ENCODE results near the gene STARD4.

Gene STARD4

GRCh38 chr5:111463311-111463710 lies 49.0 kb downstream of the STARD4 start:
- Histone ChIP-seq H3K27ac (ENCODE audit: low read depth, low read length) (no peak overlapping the region), H3K9me3 (ENCODE audit: low read length) (no peaks in the 10 kb centered on the region), H3K36me3 (ENCODE audit: insufficient read depth, low read length) (no peaks in the 10 kb centered on the region), H3K27me3 (ENCODE audit: control insufficient read depth in 1 of 2, insufficient read depth in 2 of 2, low read length in 2 of 2) (no peaks in the 10 kb centered on the region), H3K4me1 (ENCODE audit: insufficient read depth, low read length) (no peaks in the 10 kb centered on the region), H3K4me3 (ENCODE audit: low read depth in 1 of 2, low read length in 2 of 2) (no peak overlapping the region), H3K9ac (ENCODE audit: low read length) (no peak overlapping the region)

- Histone ChIP-seq H3K9ac (ENCODE audit: low read length) (no peak overlapping the region), H3K9me3 (ENCODE audit: low read length) (no peaks in the 10 kb centered on the region), H3K4me3 (ENCODE audit: low read depth in 1 of 2, low read length in 2 of 2) (no peak overlapping the region), H3K27me3 (ENCODE audit: control insufficient read depth in 1 of 2, insufficient read depth in 2 of 2, low read length in 2 of 2) (no peaks in the 10 kb centered on the region), H3K27ac (ENCODE audit: low read depth, low read length) (no peak overlapping the region), H3K36me3 (ENCODE audit: insufficient read depth, low read length) (no peaks in the 10 kb centered on the region), H3K4me1 (ENCODE audit: insufficient read depth, low read length) (no peaks in the 10 kb centered on the region)
Observed at GRCh38 chr5:111461934-111462333, 50.4 kb downstream of the STARD4 start.

- no peaks in the 10 kb centered on the region for H3K9me3 ChIP-seq (ENCODE audit: low read length)
- no peak overlapping the region for H3K9ac ChIP-seq (ENCODE audit: low read length)
- H3K27me3 ChIP-seq (ENCODE audit: control insufficient read depth in 1 of 2, insufficient read depth in 2 of 2, low read length in 2 of 2): no peaks in the 10 kb centered on the region
- no peaks in the 10 kb centered on the region for H3K4me1 ChIP-seq (ENCODE audit: insufficient read depth, low read length)
- no peaks in the 10 kb centered on the region for H3K36me3 ChIP-seq (ENCODE audit: insufficient read depth, low read length)
- H3K27ac ChIP-seq (ENCODE audit: low read depth, low read length): no peak overlapping the region
- no peak overlapping the region for H3K4me3 ChIP-seq (ENCODE audit: low read depth in 1 of 2, low read length in 2 of 2)
Observed at GRCh38 chr5:111461255-111461671, 51.1 kb downstream of the STARD4 start.

- no peak overlapping the region for H3K4me3 ChIP-seq (ENCODE audit: low read depth in 1 of 2, low read length in 2 of 2)
- H3K4me1 ChIP-seq (ENCODE audit: insufficient read depth, low read length): no peaks in the 10 kb centered on the region
- H3K27ac ChIP-seq (ENCODE audit: low read depth, low read length): no peak overlapping the region
- no peaks in the 10 kb centered on the region for H3K9me3 ChIP-seq (ENCODE audit: low read length)
- no peaks in the 10 kb centered on the region for H3K27me3 ChIP-seq (ENCODE audit: control insufficient read depth in 1 of 2, insufficient read depth in 2 of 2, low read length in 2 of 2)
- H3K9ac ChIP-seq (ENCODE audit: low read length): no peak overlapping the region
- no peaks in the 10 kb centered on the region for H3K36me3 ChIP-seq (ENCODE audit: insufficient read depth, low read length)
Observed at GRCh38 chr5:111454776-111455175, 57.6 kb downstream of the STARD4 start.

GRCh38 chr5:111454198-111454622 lies 58.1 kb downstream of the STARD4 start:
- H3K27me3 ChIP-seq (ENCODE audit: control insufficient read depth in 1 of 2, insufficient read depth in 2 of 2, low read length in 2 of 2): no peaks in the 10 kb centered on the region
- H3K36me3 ChIP-seq (ENCODE audit: insufficient read depth, low read length): no peaks in the 10 kb centered on the region
- no peak overlapping the region for H3K27ac ChIP-seq (ENCODE audit: low read depth, low read length)
- H3K9ac ChIP-seq (ENCODE audit: low read length): no peak overlapping the region
- H3K4me3 ChIP-seq (ENCODE audit: low read depth in 1 of 2, low read length in 2 of 2): no peak overlapping the region
- H3K9me3 ChIP-seq (ENCODE audit: low read length): no peaks in the 10 kb centered on the region
- no peaks in the 10 kb centered on the region for H3K4me1 ChIP-seq (ENCODE audit: insufficient read depth, low read length)

GRCh38 chr5:111453747-111454146 lies 58.6 kb downstream of the STARD4 start:
- Histone ChIP-seq H3K36me3 (ENCODE audit: insufficient read depth, low read length) (no peaks in the 10 kb centered on the region), H3K27ac (ENCODE audit: low read depth, low read length) (no peak overlapping the region), H3K4me1 (ENCODE audit: insufficient read depth, low read length) (no peaks in the 10 kb centered on the region), H3K9ac (ENCODE audit: low read length) (no peak overlapping the region), H3K27me3 (ENCODE audit: control insufficient read depth in 1 of 2, insufficient read depth in 2 of 2, low read length in 2 of 2) (no peaks in the 10 kb centered on the region), H3K9me3 (ENCODE audit: low read length) (no peaks in the 10 kb centered on the region), H3K4me3 (ENCODE audit: low read depth in 1 of 2, low read length in 2 of 2) (no peak overlapping the region)

- Histone ChIP-seq H3K4me3 (ENCODE audit: low read depth in 1 of 2, low read length in 2 of 2) (no peak overlapping the region), H3K9ac (ENCODE audit: low read length) (no peak overlapping the region), H3K36me3 (ENCODE audit: insufficient read depth, low read length) (no peaks in the 10 kb centered on the region), H3K4me1 (ENCODE audit: insufficient read depth, low read length) (no peaks in the 10 kb centered on the region), H3K9me3 (ENCODE audit: low read length) (no peaks in the 10 kb centered on the region), H3K27ac (ENCODE audit: low read depth, low read length) (no peak overlapping the region), H3K27me3 (ENCODE audit: control insufficient read depth in 1 of 2, insufficient read depth in 2 of 2, low read length in 2 of 2) (no peaks in the 10 kb centered on the region)
Observed at GRCh38 chr5:111453295-111453694, 59.0 kb downstream of the STARD4 start.

GRCh38 chr5:111447822-111448221 lies 64.5 kb downstream of the STARD4 start:
- Histone ChIP-seq H3K27ac (ENCODE audit: low read depth, low read length) (no peak overlapping the region), H3K9me3 (ENCODE audit: low read length) (no peaks in the 10 kb centered on the region), H3K27me3 (ENCODE audit: control insufficient read depth in 1 of 2, insufficient read depth in 2 of 2, low read length in 2 of 2) (no peaks in the 10 kb centered on the region)

GRCh38 chr5:111447099-111447498 lies 65.2 kb downstream of the STARD4 start:
- Histone ChIP-seq H3K27me3 (ENCODE audit: control insufficient read depth in 1 of 2, insufficient read depth in 2 of 2, low read length in 2 of 2) (no peaks in the 10 kb centered on the region), H3K36me3 (ENCODE audit: insufficient read depth, low read length) (no peaks in the 10 kb centered on the region), H3K9me3 (ENCODE audit: low read length) (no peaks in the 10 kb centered on the region), H3K4me1 (ENCODE audit: insufficient read depth, low read length) (no peaks in the 10 kb centered on the region), H3K27ac (ENCODE audit: low read depth, low read length) (no peak overlapping the region), H3K9ac (ENCODE audit: low read length) (no peak overlapping the region), H3K4me3 (ENCODE audit: low read depth in 1 of 2, low read length in 2 of 2) (no peak overlapping the region)

More at GRCh38 chr5:111447822-111448221, 64.5 kb downstream of the STARD4 start:
- no peak overlapping the region for H3K9ac ChIP-seq (ENCODE audit: low read length)
- H3K36me3 ChIP-seq (ENCODE audit: insufficient read depth, low read length): no peaks in the 10 kb centered on the region
- H3K4me3 ChIP-seq (ENCODE audit: low read depth in 1 of 2, low read length in 2 of 2): no peak overlapping the region
- no peaks in the 10 kb centered on the region for H3K4me1 ChIP-seq (ENCODE audit: insufficient read depth, low read length)
